B cell (primary cell): ENCODE measurements around the gene BARX1. TPM values are rescaled to one million over a fixed set of nuclear protein-coding genes. Genes with fewer than 3 reads are reported as not detected.

ENCODE experiments used
- ATAC-seq: fragments of 200-7000 bp; cut with Tn5 transposase; one replicate; pipeline ENCODE4 v1.10.0; 2021; ENCODE audit warnings: low read depth, mild to moderate bottlenecking, moderate number of reproducible peaks, moderate library complexity
- CTCF ChIA-PET: fragments of 350-600 bp; sonication (Branson Sonifier 250); formaldehyde crosslinking; loops from one replicate; lab custom pipeline; 2021; ENCODE audit warnings: antibody characterized with exemption, inconsistent platforms; lab: Charles Lee
- POLR2A ChIA-PET: fragments of 350-600 bp; sonication (Branson Sonifier 250); formaldehyde crosslinking; loops from one replicate; lab custom pipeline; 2021; ENCODE audit warnings: antibody characterized with exemption; lab: Charles Lee
- DNase-seq: peaks from one replicate; pipeline ENCODE4 v3.0.0; 2013
- H2AFZ ChIP-seq: 2 replicates; pipeline ENCODE4 v1.6.1; 2012; ENCODE audit warnings: mild to moderate bottlenecking, low read depth, low read length; ENCODE audit not compliant: insufficient read depth, poor library complexity, severe bottlenecking
- H3K27ac ChIP-seq, 2 donors: 1 replicate in 1 of 2; 2 replicates in 1 of 2; pipeline ENCODE4 v1.5.1; 2012 to 2013; ENCODE audit warnings: low read length in 2 of 2, mild to moderate bottlenecking in 2 of 2, moderate library complexity in 1 of 2
- H3K27me3 ChIP-seq, 4 experiments: fragments of 200-600 bp in 1 of 4; sonication (generic) in 1 of 4; replicated peaks in 1 of 4; 1 replicate in 2 of 4; 2 replicates in 2 of 4; pipeline versions ENCODE4 v1.6.1 to v1.7.0; 2013 to 2016; ENCODE audit warnings: low read length in 3 of 4, mild to moderate bottlenecking in 2 of 4, mixed read lengths in 1 of 4, moderate library complexity in 1 of 4; ENCODE audit not compliant: insufficient read depth in 4 of 4, control insufficient read depth in 3 of 4; ENCODE audit errors: control extremely low read depth in 1 of 4
- H3K36me3 ChIP-seq, 2 experiments: replicated peaks in 1 of 2; 1 replicate in 1 of 2; 2 replicates in 1 of 2; pipeline versions ENCODE4 v1.6.1 to v1.7.1; 2013; ENCODE audit warnings: low read length in 1 of 2; ENCODE audit not compliant: insufficient read depth in 2 of 2, control insufficient read depth in 1 of 2; ENCODE audit errors: control extremely low read depth in 1 of 2, extremely low read depth in 1 of 2
- H3K4me1 ChIP-seq, 2 donors: fragments of 200-600 bp in 1 of 2; sonication (generic) in 1 of 2; 1 replicate in 1 of 2; 2 replicates in 1 of 2; pipeline versions ENCODE4 v1.5.1 to v1.6.1; 2013 to 2017; ENCODE audit warnings: low read length in 2 of 2; ENCODE audit not compliant: control insufficient read depth in 2 of 2, insufficient read depth in 2 of 2
- H3K4me2 ChIP-seq: replicated peaks from 2 replicates; pipeline ENCODE3; 2012; ENCODE audit warnings: mild to moderate bottlenecking, low read depth, low read length; ENCODE audit not compliant: poor library complexity, severe bottlenecking
- H3K4me3 ChIP-seq, 5 experiments: fragments of 200-600 bp in 1 of 5; sonication (generic) in 1 of 5; 1 replicate in 3 of 5; 2 replicates in 2 of 5; pipeline versions ENCODE4 v1.5.1 to v1.7.0; 2011 to 2016; ENCODE audit warnings: low read length in 4 of 5, mild to moderate bottlenecking in 4 of 5, low read depth in 2 of 5, control low read depth in 1 of 5, moderate library complexity in 1 of 5; ENCODE audit not compliant: insufficient read depth in 1 of 5; ENCODE audit errors: control extremely low read depth in 1 of 5, extremely low read depth in 1 of 5
- H3K79me2 ChIP-seq: fragments of 200-600 bp; sonication (generic); one replicate; pipeline ENCODE4 v1.6.0; 2016; ENCODE audit warnings: low read length; ENCODE audit not compliant: control insufficient read depth, insufficient read depth
- H3K9ac ChIP-seq: fragments of 200-600 bp; sonication (generic); 2 replicates; pipeline ENCODE4 v1.6.1; 2017; ENCODE audit warnings: mild to moderate bottlenecking, low read length, moderate library complexity
- H3K9me3 ChIP-seq, 3 donors: one replicate each; pipeline versions ENCODE4 v1.6.1 to v1.7.1; 2013; ENCODE audit warnings: low read length in 2 of 3; ENCODE audit not compliant: control insufficient read depth in 2 of 3, insufficient read depth in 1 of 3; ENCODE audit errors: control extremely low read depth in 1 of 3
- H4K20me1 ChIP-seq: 2 replicates; pipeline ENCODE4 v1.6.0; 2012; ENCODE audit warnings: mild to moderate bottlenecking, low read length; ENCODE audit not compliant: insufficient read depth, control insufficient read depth, poor library complexity, severe bottlenecking
- H3K27ac Mint-ChIP-seq: one replicate; pipeline ENCODE4 v1.8.0; 2021; ENCODE audit warnings: mixed read lengths
- H3K27me3 Mint-ChIP-seq: one replicate; pipeline ENCODE4 v1.8.0; 2021; ENCODE audit warnings: mixed read lengths
- H3K4me1 Mint-ChIP-seq: one replicate; pipeline ENCODE4 v1.8.0; 2021; ENCODE audit warnings: mixed read lengths
- H3K4me3 Mint-ChIP-seq: one replicate; pipeline ENCODE4 v1.8.0; 2021; ENCODE audit warnings: mixed read lengths
- H3K9me3 Mint-ChIP-seq: one replicate; pipeline ENCODE4 v1.8.0; 2022; ENCODE audit warnings: mixed read lengths; ENCODE audit not compliant: insufficient read depth
- CTCF ChIP-seq: fragments of 200-600 bp; IDR thresholded peaks from one replicate; pipeline ENCODE4 v1.8.0; 2022; ENCODE audit warnings: antibody characterized with exemption, mild to moderate bottlenecking
- EZH2 ChIP-seq: IDR thresholded peaks from 2 replicates; pipeline ENCODE4 v1.6.1; 2012; ENCODE audit warnings: borderline replicate concordance, low read depth, mild to moderate bottlenecking, moderate library complexity, low read length; ENCODE audit not compliant: insufficient read depth, poor library complexity, severe bottlenecking
- whole genome bisulfite sequencing: methylation state at CpG from one replicate; pipeline ENCODE4 v1.1.5; 2013; ENCODE audit warnings: missing lambda C conversion rate; ENCODE audit not compliant: insufficient coverage; 5-methylcytosine and 5-hydroxymethylcytosine counted together
- intact Hi-C: fragments of 100-400 bp; cut with micrococcal nuclease; formaldehyde crosslinking; loops from one replicate; pipeline ENCODE4 v1.10.0; 2022
- polyA plus RNA-seq: library from polyadenylated mRNA; depleted of rRNA; stranded (reverse); fragments of >200 nt; gene quantifications from 2 replicates; pipeline ENCODE4 v1.2.3, GENCODE V29; 2012
- total RNA-seq, 2 donors: library from RNA; stranded (reverse); fragments of 120-200 nt in 1 of 2; gene quantifications; 1 replicate in 1 of 2; 2 replicates in 1 of 2; pipeline versions ENCODE4 v1.2.3 to v1.2.4, GENCODE V29; 2013 to 2022

The BARX1 gene
- total and polyA plus RNA-seq, 2 donors (not counting 1 experiment from before 2014, with no cell fraction given) = not detected

GRCh38 chr9:93990448-93990847, 35.3 kb upstream of the BARX1 start:
- Mint-ChIP-seq H3K27me3 (peaks cover 47% of the 10 kb centered on the region), H3K4me1 (no peaks in the 10 kb centered on the region), H3K9me3 (peaks cover 20% of the 10 kb centered on the region), H3K27ac (no peak overlapping the region), H3K4me3 (no peak overlapping the region)
- Histone ChIP-seq H3K27ac (no peak overlapping the region), H3K4me3 (no peak overlapping the region), H3K9ac (no peak overlapping the region), H3K9me3 (peaks cover 5 to 21% (median 9%) of the 10 kb centered on the region in 3 donors), H3K79me2 (no peaks in the 10 kb centered on the region), H3K4me1 (no peaks in the 10 kb centered on the region), H3K27me3 (peaks cover 0 to 9% (median 3%) of the 10 kb centered on the region in 4 experiments), H3K4me2 (no peak overlapping the region), H3K36me3 (no peaks in the 10 kb centered on the region), H2AFZ (no peak overlapping the region), H4K20me1 (no peaks in the 10 kb centered on the region)
- intact Hi-C loops = no loop called here
- ATAC-seq (no peak), DNase-seq (no peak)
- ChIA-PET CTCF (no interaction called here), POLR2A (no interaction called here)
- TF ChIP-seq EZH2 (no peak), CTCF (no peak)

- no peaks in the 10 kb centered on the region for H3K79me2 ChIP-seq
- peaks cover 40% of the 10 kb centered on the region for H3K27me3 Mint-ChIP-seq
- no peaks in the 10 kb centered on the region for H4K20me1 ChIP-seq
- ChIA-PET CTCF (no interaction called here), POLR2A (no interaction called here)
- peaks cover 0 to 14% (median 1%) of the 10 kb centered on the region in 4 experiments for H3K27me3 ChIP-seq
- no peak overlapping the region for H3K27ac ChIP-seq
- TF ChIP-seq EZH2 (no peak), CTCF (no peak)
- no peak overlapping the region for H3K4me3 Mint-ChIP-seq
- H3K4me3 ChIP-seq = no peak overlapping the region
- no peak overlapping the region for H3K4me2 ChIP-seq
- peaks cover 6 to 22% (median 9%) of the 10 kb centered on the region in 3 donors for H3K9me3 ChIP-seq
- H3K9ac ChIP-seq = no peak overlapping the region
- intact Hi-C loops = no loop called here
- H3K4me1 Mint-ChIP-seq = no peaks in the 10 kb centered on the region
- no peaks in the 10 kb centered on the region for H3K36me3 ChIP-seq
- no peak for DNase-seq
- WGBS = no CpG with 5 or more reads among the region's 1 CpG
- peaks cover 25% of the 10 kb centered on the region for H3K9me3 Mint-ChIP-seq
- H3K4me1 ChIP-seq = no peaks in the 10 kb centered on the region
- no peak for ATAC-seq
- no peak overlapping the region for H3K27ac Mint-ChIP-seq
- H2AFZ ChIP-seq = no peak overlapping the region
Measured at GRCh38 chr9:93988056-93988455, 32.9 kb upstream of the BARX1 start.
